ENCODE results near the gene MED23.

DNA sequence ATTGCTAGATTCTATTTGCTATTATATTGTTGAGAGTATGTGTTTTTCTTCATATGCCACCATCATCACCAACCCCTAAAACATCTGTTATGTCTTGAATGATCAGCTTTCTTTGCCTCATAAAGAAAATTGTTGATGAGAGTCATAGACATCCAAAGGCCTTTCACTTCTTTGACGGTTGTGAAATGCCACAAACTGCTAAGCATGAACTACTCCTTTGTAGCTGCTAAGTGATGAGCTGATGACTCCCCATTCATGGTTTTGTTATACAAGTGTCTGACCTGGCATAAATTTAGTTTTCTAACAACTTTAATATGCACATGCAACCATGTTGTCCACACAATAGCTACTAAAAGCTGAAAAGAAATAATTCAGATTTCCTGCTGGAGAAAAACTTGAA is 684 bp upstream of the MED23 start:
- TF ChIP-seq, protein P1, sequence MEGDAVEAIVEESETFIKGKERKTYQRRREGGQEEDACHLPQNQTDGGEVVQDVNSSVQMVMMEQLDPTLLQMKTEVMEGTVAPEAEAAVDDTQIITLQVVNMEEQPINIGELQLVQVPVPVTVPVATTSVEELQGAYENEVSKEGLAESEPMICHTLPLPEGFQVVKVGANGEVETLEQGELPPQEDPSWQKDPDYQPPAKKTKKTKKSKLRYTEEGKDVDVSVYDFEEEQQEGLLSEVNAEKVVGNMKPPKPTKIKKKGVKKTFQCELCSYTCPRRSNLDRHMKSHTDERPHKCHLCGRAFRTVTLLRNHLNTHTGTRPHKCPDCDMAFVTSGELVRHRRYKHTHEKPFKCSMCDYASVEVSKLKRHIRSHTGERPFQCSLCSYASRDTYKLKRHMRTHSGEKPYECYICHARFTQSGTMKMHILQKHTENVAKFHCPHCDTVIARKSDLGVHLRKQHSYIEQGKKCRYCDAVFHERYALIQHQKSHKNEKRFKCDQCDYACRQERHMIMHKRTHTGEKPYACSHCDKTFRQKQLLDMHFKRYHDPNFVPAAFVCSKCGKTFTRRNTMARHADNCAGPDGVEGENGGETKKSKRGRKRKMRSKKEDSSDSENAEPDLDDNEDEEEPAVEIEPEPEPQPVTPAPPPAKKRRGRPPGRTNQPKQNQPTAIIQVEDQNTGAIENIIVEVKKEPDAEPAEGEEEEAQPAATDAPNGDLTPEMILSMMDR (IDR thresholded peaks at IDR 0.05; ENCODE audit: insufficient read depth, low read depth, low read length), result no peak
- TF ChIP-seq EZH2 (IDR thresholded peaks at IDR 0.05; ENCODE audit: insufficient read depth, low read length), result no peak

Measured in astrocyte (in vitro differentiated cells and primary cell).